SK-N-MC (cell line): ENCODE data around the gene PCBP3.
"Not testable (repeated sequence)": the region's sequence is repeated elsewhere in the genome, so short reads cannot be mapped to it uniquely, and the experiment has no call there.

ENCODE experiments used
- EZH2 ChIP-seq: fragments of 200-600 bp; sonication (generic); IDR thresholded peaks from one replicate; pipeline ENCODE4 v1.6.1; 2017; ENCODE audit warnings: antibody characterized with exemption
- POLR2AphosphoS5 ChIP-seq: IDR thresholded peaks from 2 replicates; pipeline ENCODE4 v1.6.1; 2012; ENCODE audit warnings: mild to moderate bottlenecking, low read depth, low read length, borderline replicate concordance

GRCh38 chr21:45832741-45833235 is 189.3 kb downstream of the PCBP3 start:
- not testable (repeated sequence) for TF ChIP-seq POLR2AphosphoS5, EZH2
